A673 (cell line): ENCODE results near the gene ADAMTS13. TPM values are rescaled to one million over a fixed set of nuclear protein-coding genes. Genes with fewer than 3 reads are reported as not detected.

Source experiments
- BruUV-seq: library from RNA; stranded (reverse); fragments of 400-500 nt; replicated peaks from 2 replicates; lab custom pipeline; 2021; lab: Mats Ljungman, UMichigan
- CTCF ChIA-PET: fragments of 300-600 bp; sonication (Branson Sonifier 250); formaldehyde crosslinking; loops from one replicate; lab custom pipeline; 2022; ENCODE audit warnings: antibody characterized with exemption; lab: Charles Lee
- POLR2A ChIA-PET: fragments of 300-600 bp; sonication (Branson Sonifier 250); formaldehyde crosslinking; loops from one replicate; lab custom pipeline; 2022; ENCODE audit warnings: antibody characterized with exemption; ENCODE audit not compliant: low non-redundant PET; lab: Charles Lee
- DNase-seq: peaks from one replicate; pipeline ENCODE4 v3.0.0-alpha.2; 2015; ENCODE audit warnings: low spot score
- H3K27ac ChIP-seq: fragments of 200-600 bp; sonication (generic); 2 replicates; pipeline ENCODE4 v1.5.1; 2016; ENCODE audit warnings: mixed run types, low read depth, mild to moderate bottlenecking, mixed read lengths, antibody characterized with exemption, low read length; ENCODE audit not compliant: poor library complexity, severe bottlenecking
- H3K27me3 ChIP-seq: fragments of 200-600 bp; sonication (generic); replicated peaks from 2 replicates; pipeline ENCODE4 v1.6.1; 2017; ENCODE audit warnings: mixed run types, low read depth, mild to moderate bottlenecking, mixed read lengths, antibody characterized with exemption, low read length; ENCODE audit not compliant: insufficient read depth, poor library complexity
- H3K36me3 ChIP-seq: fragments of 200-600 bp; sonication (generic); 2 replicates; pipeline ENCODE4 v1.6.1; 2016; ENCODE audit warnings: mixed run types, mild to moderate bottlenecking, mixed read lengths, antibody characterized with exemption, low read length; ENCODE audit not compliant: insufficient read depth, poor library complexity, severe bottlenecking
- H3K4me1 ChIP-seq: fragments of 200-600 bp; sonication (generic); 2 replicates; pipeline ENCODE4 v1.6.1; 2017; ENCODE audit warnings: mixed run types, mild to moderate bottlenecking, mixed read lengths, antibody characterized with exemption, low read length; ENCODE audit not compliant: insufficient read depth, poor library complexity, severe bottlenecking
- H3K4me3 ChIP-seq: fragments of 200-600 bp; sonication (generic); 2 replicates; pipeline ENCODE4 v1.5.1; 2016; ENCODE audit warnings: low read depth, mixed run types, mild to moderate bottlenecking, mixed read lengths, low read length; ENCODE audit not compliant: poor library complexity, severe bottlenecking
- H3K9me3 ChIP-seq: fragments of 200-600 bp; sonication (generic); 2 replicates; pipeline ENCODE4 v1.6.1; 2016; ENCODE audit warnings: mixed run types, low read depth, mild to moderate bottlenecking, mixed read lengths, antibody characterized with exemption, low read length; ENCODE audit not compliant: poor library complexity, severe bottlenecking
- EZH2 ChIP-seq: fragments of 200-600 bp; sonication (generic); IDR thresholded peaks from 2 replicates; pipeline ENCODE4 v1.6.1; 2017; ENCODE audit warnings: borderline replicate concordance, low read depth, mild to moderate bottlenecking, mixed read lengths, antibody characterized with exemption, low read length; ENCODE audit not compliant: poor library complexity, severe bottlenecking
- intact Hi-C: fragments of 100-400 bp; cut with micrococcal nuclease; formaldehyde crosslinking; loops from one replicate; pipeline ENCODE4 v1.10.0; 2022; ENCODE audit not compliant: unreplicated experiment
- total RNA-seq: library from RNA; stranded (reverse); gene quantifications from 2 replicates; pipeline ENCODE4 v1.2.3, GENCODE V29; 2021
- TF ChIP-seq, protein P1 (sequence below): fragments of 300-800, 200-600 bp; sonication (generic); conservative IDR thresholded peaks from 2 replicates; pipeline ENCODE4 v1.5.1; 2017; ENCODE audit warnings: low read depth, mild to moderate bottlenecking, antibody characterized with exemption, low read length, moderate library complexity, mixed read lengths

ADAMTS13 gene
- total RNA-seq, 1 experiment from 2014 or later = 1.3 TPM

DNA sequence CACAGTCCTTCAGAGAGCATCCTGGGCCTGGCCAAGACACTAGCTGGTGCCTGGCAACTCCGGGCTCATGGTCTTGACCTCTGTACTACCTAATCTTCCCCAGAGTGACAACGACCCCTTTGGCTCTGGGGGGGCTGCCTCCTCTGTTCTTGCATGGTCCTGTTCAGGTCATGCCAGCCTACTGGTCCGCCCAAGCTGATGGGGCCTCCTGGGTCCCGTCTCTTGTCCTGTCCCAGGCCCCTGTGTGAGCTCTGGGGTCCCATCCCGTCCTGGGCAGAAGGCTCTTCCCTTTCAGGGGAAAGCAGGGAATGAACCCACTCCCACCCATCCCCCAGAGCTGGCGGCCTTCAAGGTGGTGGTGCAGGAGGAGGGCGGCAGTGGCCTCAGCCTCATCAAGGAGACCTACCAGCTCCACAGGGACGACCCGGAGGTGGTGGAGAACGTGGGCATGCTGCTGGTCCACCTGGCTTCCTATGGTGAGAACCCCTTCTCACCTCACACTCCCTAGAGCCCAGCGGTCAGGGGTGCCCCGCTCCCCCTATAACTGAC, 17.6 kb upstream of the ADAMTS13 start:
- Histone ChIP-seq H3K4me1 (no peaks in the 10 kb centered on the region), H3K27me3 (no peaks in the 10 kb centered on the region), H3K4me3 (no peak overlapping the region), H3K27ac (no peak overlapping the region), H3K36me3 (peaks cover 32% of the 10 kb centered on the region), H3K9me3 (no peaks in the 10 kb centered on the region)
- ChIA-PET CTCF (interaction anchor here (0.6 kb wide), 1 partner anchor 159 kb away, joined by 3 read pairs; no protein-coding TSS in a partner anchor), POLR2A (interaction anchor here (0.6 kb wide), 1 partner anchor 86 kb away, joined by 22 read pairs; no protein-coding TSS in a partner anchor)
- DNase-seq = no peak
- TF ChIP-seq, protein P1, sequence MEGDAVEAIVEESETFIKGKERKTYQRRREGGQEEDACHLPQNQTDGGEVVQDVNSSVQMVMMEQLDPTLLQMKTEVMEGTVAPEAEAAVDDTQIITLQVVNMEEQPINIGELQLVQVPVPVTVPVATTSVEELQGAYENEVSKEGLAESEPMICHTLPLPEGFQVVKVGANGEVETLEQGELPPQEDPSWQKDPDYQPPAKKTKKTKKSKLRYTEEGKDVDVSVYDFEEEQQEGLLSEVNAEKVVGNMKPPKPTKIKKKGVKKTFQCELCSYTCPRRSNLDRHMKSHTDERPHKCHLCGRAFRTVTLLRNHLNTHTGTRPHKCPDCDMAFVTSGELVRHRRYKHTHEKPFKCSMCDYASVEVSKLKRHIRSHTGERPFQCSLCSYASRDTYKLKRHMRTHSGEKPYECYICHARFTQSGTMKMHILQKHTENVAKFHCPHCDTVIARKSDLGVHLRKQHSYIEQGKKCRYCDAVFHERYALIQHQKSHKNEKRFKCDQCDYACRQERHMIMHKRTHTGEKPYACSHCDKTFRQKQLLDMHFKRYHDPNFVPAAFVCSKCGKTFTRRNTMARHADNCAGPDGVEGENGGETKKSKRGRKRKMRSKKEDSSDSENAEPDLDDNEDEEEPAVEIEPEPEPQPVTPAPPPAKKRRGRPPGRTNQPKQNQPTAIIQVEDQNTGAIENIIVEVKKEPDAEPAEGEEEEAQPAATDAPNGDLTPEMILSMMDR = no peak
- TF ChIP-seq EZH2 = no peak
- intact Hi-C loops = no loop called here
- no TSS peak for BruUV-seq

- H3K4me1 ChIP-seq = no peaks in the 10 kb centered on the region
- H3K4me3 ChIP-seq = no peak overlapping the region
- H3K9me3 ChIP-seq = no peaks in the 10 kb centered on the region
- H3K36me3 ChIP-seq = peaks cover 40% of the 10 kb centered on the region
- H3K27me3 ChIP-seq = no peaks in the 10 kb centered on the region
- ChIA-PET CTCF (no interaction called here), POLR2A (no interaction called here)
- TF ChIP-seq, protein P1 = no peak
- DNase-seq = no peak
- H3K27ac ChIP-seq = no peak overlapping the region
- BruUV-seq = TSS peak; percentile 36
- intact Hi-C loops = loop anchor here (2.0 kb wide), 1 partner anchor 81 kb away; no protein-coding TSS in a partner anchor
Observed at GRCh38 chr9:133405508-133406438, 16.4 kb upstream of the ADAMTS13 start.

DNA sequence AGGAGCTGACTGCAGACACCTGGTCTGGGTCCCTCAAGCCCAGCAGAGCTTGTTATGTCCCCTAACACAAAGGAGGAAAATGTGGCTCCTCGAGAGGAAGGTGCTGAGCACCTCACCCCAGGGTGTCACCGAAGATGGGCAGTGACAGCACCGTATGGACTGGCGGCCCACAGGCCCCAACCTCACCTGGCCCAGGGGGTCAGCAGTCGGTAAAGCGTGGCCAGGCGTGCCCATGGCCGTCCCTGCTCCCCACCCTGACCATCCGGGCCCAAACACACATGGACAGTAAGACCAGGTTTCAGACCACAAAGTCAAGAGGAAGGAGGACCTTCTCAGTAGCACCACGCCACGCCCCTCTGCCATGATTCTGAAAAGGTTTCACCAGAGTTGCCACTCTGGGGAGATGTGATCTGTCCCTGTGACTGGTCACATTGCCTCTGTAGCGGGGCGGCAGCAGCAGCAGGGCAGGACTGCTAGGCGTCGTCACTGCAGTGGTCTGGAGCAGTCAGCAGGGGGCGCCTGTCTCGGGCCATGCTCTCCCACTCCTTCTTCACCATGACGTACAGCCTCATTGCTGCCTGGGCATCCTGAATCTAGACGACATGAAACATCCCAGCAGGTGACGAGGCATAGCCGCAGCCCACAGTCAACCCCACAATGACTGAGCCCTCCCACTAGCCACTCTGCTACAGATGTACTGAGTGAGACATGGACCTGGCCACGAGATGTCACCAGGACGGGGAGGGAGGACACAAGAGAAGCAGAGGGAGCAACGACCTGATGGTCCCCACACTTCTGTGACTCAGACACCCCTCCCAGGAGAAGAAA, 15.5 kb upstream of the ADAMTS13 start:
- TF ChIP-seq EZH2 = no peak
- TF ChIP-seq, protein P1 = peak; percentile 94
- Histone ChIP-seq H3K36me3 (peaks cover 47% of the 10 kb centered on the region), H3K9me3 (no peaks in the 10 kb centered on the region), H3K4me3 (no peak overlapping the region), H3K27ac (no peak overlapping the region), H3K4me1 (no peaks in the 10 kb centered on the region), H3K27me3 (no peaks in the 10 kb centered on the region)
- peak; percentile 80 for DNase-seq
- ChIA-PET POLR2A (no interaction called here), CTCF (no interaction called here)
- no TSS peak for BruUV-seq
- intact Hi-C loops = loop anchor here (2.0 kb wide), 1 partner anchor 80 kb away; no protein-coding TSS in a partner anchor
